ENCODE results near the gene CSMD2. TPM values are rescaled to one million over a fixed set of nuclear protein-coding genes. Genes with fewer than 3 reads are reported as not detected.
A peak's percentile ranks its signal among the peaks of the same experiment; 100 is the strongest.

Gene CSMD2
- total and polyA plus RNA-seq, 2 of the 8 experiments (the other 6 are each of a cell fraction or from before 2014, with no cell fraction given), result 7.0 to 14.7 TPM

DNA sequence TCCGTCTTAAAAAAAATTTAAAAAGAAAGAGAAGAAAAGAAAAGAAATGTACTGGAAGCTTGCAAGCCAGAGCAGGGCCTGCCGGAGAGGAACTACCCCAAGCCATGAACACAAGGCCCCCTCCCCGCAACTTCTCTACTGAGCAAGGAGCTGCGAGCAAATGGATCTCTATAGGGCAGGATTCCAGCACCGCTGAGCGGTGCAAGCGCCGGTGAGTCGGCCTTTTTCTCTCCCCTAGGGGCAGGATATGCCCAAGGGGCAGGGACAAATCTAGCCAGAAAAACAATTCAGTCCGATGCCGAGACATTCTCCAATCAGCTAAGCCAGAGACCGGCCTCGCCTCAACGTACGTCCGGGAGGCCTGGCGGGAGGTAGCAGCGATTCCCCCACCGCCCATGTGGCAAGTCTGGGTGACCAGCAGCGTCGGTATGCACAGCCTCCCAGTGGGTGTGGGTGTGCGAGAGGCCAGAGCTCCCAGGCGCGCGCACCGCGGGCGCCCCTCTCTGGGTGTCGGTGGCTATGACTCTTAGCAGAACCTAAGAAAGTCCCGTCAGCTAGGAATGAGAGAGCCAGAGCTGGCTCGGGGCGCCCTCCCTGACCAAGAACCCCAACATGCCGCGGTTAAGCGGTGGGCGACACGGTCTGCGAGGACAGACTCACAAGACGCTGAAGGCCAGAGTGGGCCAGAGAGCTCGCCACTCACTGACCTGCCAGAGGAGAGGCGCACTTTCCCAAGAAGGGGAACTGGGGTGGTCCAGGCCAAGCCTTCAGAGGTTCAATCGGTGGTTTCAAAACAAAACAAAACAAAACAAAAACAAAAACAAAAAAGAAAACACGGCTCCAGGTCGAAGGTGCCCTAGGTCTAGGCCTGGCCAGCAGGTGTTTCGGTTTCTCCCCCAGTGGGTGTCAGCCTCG lies 1.9 kb downstream of the CSMD2 start:
- Histone ChIP-seq H3K23ac (ENCODE audit: insufficient read length) (no peak overlapping the region), H2BK15ac (ENCODE audit: low read length) (0 out of 2 replicates have a peak overlapping the region, but pooled peaks have one; percentile 88), H2BK12ac (ENCODE audit: low read depth, low read length) (0 out of 2 replicates have a peak overlapping the region, but pooled peaks have one; percentile 23), H4K8ac (ENCODE audit: extremely low read depth, insufficient read depth, low read length) (peak overlapping the region; percentile 64), H2BK5ac (ENCODE audit: low read depth, low read length) (peak overlapping the region; percentile 71), H2AFZ (ENCODE audit: low read length) (no peak overlapping the region; the same call in 1 of the 2 replicates), H3K18ac (ENCODE audit: extremely low read depth, low read length) (peak overlapping the region; percentile 85), H3K9ac (replicated peaks in 1 of 4; ENCODE audit: extremely low read depth in 1 of 4, low read depth in 3 of 4, low read length in 3 of 4) (peak overlapping the region in 3 of 4 experiments; percentile 46 to 57 (median 46); a peak in 4 of 7 replicates), H3K36me3 (ENCODE audit: control insufficient read depth in 2 of 4, insufficient read depth in 4 of 4, low read length in 3 of 4) (peaks cover 0 to 5% (median 0%) of the 10 kb centered on the region in 4 experiments; a peak in 1 of 8 replicates), H3K4me3 (ENCODE audit: extremely low read depth in 1 of 4, insufficient read depth in 2 of 4, low read depth in 3 of 4, low read length in 4 of 4) (peak overlapping the region; percentile 80 to 90 (median 82)), H3K23me2 (ENCODE audit: low read depth, low read length) (peaks cover 35% of the 10 kb centered on the region), H3K79me2 (ENCODE audit: control insufficient read depth in 1 of 2, insufficient read depth in 2 of 2, low read length in 2 of 2) (peaks cover 12 to 54% of the 10 kb centered on the region in 2 experiments), H2BK20ac (ENCODE audit: low read length) (no peak overlapping the region), H4K91ac (replicated peaks; ENCODE audit: insufficient read length, low read length) (peak overlapping the region; percentile 71), H3K4me2 (ENCODE audit: insufficient read depth in 1 of 2, low read depth in 2 of 2, low read length in 2 of 2) (peak overlapping the region; percentile 87 to 94), H3K9me3 (ENCODE audit: insufficient read depth in 2 of 2, low read depth in 1 of 2, low read length in 1 of 2) (no peaks in the 10 kb centered on the region), H3K56ac (replicated peaks; ENCODE audit: insufficient read length, low read depth, low read length) (no peak overlapping the region), H2BK120ac (replicated peaks; ENCODE audit: low read depth, low read length) (no peak overlapping the region), H3K14ac (ENCODE audit: insufficient read length) (no peak overlapping the region), H3K79me1 (ENCODE audit: low read depth, low read length) (peaks cover 10% of the 10 kb centered on the region; the same call in 1 of the 2 replicates), H4K5ac (ENCODE audit: insufficient read length, low read depth, low read length) (peak overlapping the region; percentile 79), H3K27me3 (replicated peaks in 1 of 4; ENCODE audit: control insufficient read depth in 3 of 4, extremely low read depth in 1 of 4, insufficient read depth in 3 of 4, low read length in 3 of 4) (no peaks in the 10 kb centered on the region), H3K4ac (replicated peaks; ENCODE audit: insufficient read length, low read depth, low read length) (peak overlapping the region; percentile 75), H4K20me1 (replicated peaks in 1 of 2; ENCODE audit: control insufficient read depth in 1 of 2, insufficient read depth in 2 of 2, low read length in 2 of 2) (peaks cover 3 to 7% of the 10 kb centered on the region in 2 experiments), H2AK5ac (ENCODE audit: low read depth, low read length) (no peak overlapping the region), H3K4me1 (replicated peaks in 1 of 4; ENCODE audit: control insufficient read depth in 3 of 4, insufficient read depth in 4 of 4, low read length in 3 of 4) (peaks cover 4 to 18% (median 10%) of the 10 kb centered on the region in 4 experiments), H3K27ac (ENCODE audit: low read depth, low read length) (no peak overlapping the region)
- FAIRE-seq, result peak; percentile 32
- DNase-seq (ENCODE audit: low read depth in 1 of 2, low spot score in 2 of 2), result peak; percentile 86 to 87
- ChIA-PET POLR2A (ENCODE audit: partially characterized antibody) (interaction anchor here (1.0 to 7.0 kb wide), 10 partner anchors 9 to 87 kb away, joined by 3 to 82 read pairs (median 4); partner anchors contain the start of gene C1orf94), CTCF (ENCODE audit: partially characterized antibody) (interaction anchor here (0.6 to 2.6 kb wide), 34 partner anchors 9 to 687 kb away, joined by 3 to 26 read pairs (median 4); partner anchors contain the start of gene C1orf94)
- 2% methylated on average over 44 of the region's 46 CpGs; no CpG with 5 or more reads in 1 of the 2 experiments for WGBS, 2 experiments (ENCODE audit: extremely low coverage in 1 of 2, insufficient coverage in 1 of 2, insufficient read length in 1 of 2, insufficient replicate concordance in 2 of 2, low coverage in 1 of 2, low lambda C conversion rate in 2 of 2, missing lambda C conversion rate in 1 of 2)
- TF ChIP-seq TEAD4 (IDR thresholded peaks at IDR 0.05; ENCODE audit: low read depth, low read length) (peak; percentile 79), MAFK (IDR thresholded peaks at IDR 0.05; ENCODE audit: low read depth, low read length) (no peak), YY1 (IDR thresholded peaks at IDR 0.05; ENCODE audit: low read depth, low read length) (no peak), NANOG (IDR thresholded peaks at IDR 0.05; ENCODE audit: insufficient read depth, low read depth, low read length, poor library complexity, severe bottlenecking) (no peak), SAP30 (IDR thresholded peaks at IDR 0.05; ENCODE audit: insufficient read depth, insufficient replicate concordance, low read length) (no peak), EGR1 (IDR thresholded peaks at IDR 0.05; ENCODE audit: borderline replicate concordance, low read depth, low read length) (no peak), RFX5 (IDR thresholded peaks at IDR 0.05; ENCODE audit: borderline replicate concordance, low read depth, low read length) (no peak)
- TF ChIP-seq, protein P1, sequence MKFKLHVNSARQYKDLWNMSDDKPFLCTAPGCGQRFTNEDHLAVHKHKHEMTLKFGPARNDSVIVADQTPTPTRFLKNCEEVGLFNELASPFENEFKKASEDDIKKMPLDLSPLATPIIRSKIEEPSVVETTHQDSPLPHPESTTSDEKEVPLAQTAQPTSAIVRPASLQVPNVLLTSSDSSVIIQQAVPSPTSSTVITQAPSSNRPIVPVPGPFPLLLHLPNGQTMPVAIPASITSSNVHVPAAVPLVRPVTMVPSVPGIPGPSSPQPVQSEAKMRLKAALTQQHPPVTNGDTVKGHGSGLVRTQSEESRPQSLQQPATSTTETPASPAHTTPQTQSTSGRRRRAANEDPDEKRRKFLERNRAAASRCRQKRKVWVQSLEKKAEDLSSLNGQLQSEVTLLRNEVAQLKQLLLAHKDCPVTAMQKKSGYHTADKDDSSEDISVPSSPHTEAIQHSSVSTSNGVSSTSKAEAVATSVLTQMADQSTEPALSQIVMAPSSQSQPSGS (IDR thresholded peaks at IDR 0.05; ENCODE audit: low read length), result no peak
